GM18502 (cell line): Measurements from ENCODE around the gene LRMDA.

Experiments
- ATAC-seq: cut with Tn5 transposase; IDR thresholded peaks from one replicate; pipeline ENCODE4 v1.9.1; 2021; ENCODE audit warnings: mild to moderate bottlenecking; ENCODE audit not compliant: unreplicated experiment, poor library complexity

The LRMDA gene

GRCh38 chr10:75952093-75952492 lies 520.7 kb downstream of the LRMDA start:
- no peak for ATAC-seq

- ATAC-seq = no peak
Observed at GRCh38 chr10:75954486-75954885, 523.1 kb downstream of the LRMDA start.

- no peak for ATAC-seq
Observed at GRCh38 chr10:75955973-75956502, 524.6 kb downstream of the LRMDA start.

- ATAC-seq = no peak
Observed at GRCh38 chr10:75956624-75957023, 525.2 kb downstream of the LRMDA start.

GRCh38 chr10:75957314-75958120 lies 526.1 kb downstream of the LRMDA start:
- ATAC-seq = no peak

GRCh38 chr10:75959209-75959608 lies 527.8 kb downstream of the LRMDA start:
- no peak for ATAC-seq

DNA sequence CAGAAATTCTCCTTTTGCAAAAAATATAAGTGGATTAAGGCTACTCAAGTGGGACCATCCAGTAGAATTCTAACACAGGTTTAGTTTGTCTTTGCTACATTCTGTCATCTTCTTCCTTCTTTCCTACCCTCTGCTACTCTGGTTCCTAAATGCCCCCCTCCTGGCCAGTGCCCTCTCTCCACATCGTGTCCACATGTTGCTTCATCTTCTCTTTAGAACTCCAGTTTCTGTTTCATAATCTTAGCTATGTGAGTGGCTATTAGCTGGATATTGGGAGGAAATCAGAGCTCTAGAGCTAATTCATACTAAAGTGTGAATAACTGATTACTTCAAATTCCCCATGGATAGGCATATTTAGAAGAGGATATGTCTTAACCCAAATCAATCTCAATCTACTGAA lies 528.5 kb downstream of the LRMDA start:
- no peak for ATAC-seq

DNA sequence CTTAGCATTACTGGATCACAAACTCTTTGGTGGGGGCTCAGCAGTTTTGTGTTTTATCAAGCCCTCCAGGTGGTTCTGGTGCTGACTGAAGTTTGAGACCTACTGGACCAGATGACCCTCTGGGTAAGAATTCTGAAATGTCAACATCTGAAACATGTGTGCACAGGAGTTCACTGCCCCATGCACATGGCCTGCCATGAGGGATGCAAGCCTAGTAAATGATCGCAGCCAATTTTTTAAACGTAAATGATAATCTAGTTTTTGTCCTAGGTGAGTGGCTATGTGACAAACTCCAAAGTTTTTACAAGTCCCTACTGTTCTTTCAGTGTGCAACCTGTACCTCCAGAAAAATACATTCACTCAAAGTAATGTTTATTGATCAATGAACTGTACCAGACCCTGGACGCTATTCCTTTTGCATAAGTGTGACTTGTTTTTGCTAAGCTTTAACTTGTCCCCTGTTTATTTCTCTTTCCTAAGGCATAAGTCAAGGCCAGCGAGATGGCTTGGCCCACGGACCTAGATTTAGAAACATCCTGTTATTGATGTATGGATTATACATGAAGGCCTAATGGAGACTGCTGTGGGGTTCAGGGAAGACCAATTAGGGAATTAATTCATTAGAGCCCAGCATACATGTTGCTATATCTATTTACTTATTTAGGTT lies 531.1 kb downstream of the LRMDA start:
- ATAC-seq = no peak

- ATAC-seq = no peak
Observed at GRCh38 chr10:75967491-75967890, 536.1 kb downstream of the LRMDA start.

DNA sequence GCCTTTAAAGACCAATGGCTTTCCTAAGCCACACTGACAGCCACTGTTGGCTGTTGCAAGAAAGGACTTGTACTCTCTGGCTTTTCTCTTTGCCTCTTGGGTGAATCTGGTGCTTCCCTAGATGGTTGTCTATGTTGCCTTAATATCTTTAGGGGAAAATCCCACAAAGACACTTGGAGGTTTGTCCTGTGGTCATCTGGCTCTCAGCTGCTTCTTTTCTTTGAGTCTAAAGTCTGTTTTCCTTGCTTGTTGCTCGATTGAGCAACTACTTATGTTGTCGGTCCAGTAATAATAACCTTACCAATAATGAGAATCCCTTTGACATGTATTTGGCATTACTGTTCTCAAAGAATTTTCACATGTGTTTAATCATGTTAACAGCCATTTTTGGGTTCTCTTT lies 537.6 kb downstream of the LRMDA start:
- no peak for ATAC-seq

- no peak for ATAC-seq
Observed at GRCh38 chr10:75971402-75972211, 540.2 kb downstream of the LRMDA start.

DNA sequence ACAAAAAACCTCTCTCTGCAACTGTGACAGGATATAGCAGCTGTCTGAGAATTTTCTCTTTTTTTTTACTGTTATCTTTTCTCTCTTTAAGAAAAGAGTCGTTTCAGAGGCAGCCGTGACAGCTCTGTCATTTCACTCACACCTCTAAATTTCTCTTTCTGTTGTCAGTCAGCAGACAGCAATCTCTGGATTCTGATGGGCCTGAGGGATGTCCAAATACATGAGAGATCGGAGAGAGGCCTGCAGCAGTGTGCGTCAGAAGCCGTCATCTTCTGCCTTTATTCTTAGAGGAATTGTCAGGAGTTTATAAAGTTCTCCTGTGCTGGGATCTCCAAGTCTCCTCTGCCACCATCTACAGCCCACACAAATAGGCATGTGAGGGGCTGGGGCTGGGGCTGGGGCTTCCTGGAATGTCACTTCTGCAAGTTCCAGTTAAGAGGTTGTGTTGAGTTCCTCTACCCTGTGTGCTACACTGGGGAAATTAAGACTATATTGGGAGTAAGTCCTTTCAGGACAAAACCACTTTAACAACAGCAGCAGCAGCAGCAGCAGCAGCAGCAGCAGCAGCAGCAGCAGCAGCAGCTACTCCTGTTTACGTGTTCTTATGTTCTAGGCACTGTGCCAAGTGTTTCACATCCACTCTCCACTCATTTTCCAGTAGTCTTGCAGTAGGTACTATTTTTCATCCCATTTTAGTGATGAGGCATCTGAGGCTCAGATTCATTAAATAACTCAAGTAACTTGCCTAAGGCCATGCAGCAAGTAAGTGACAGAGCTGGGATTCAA lies 541.3 kb downstream of the LRMDA start:
- ATAC-seq = no peak

- ATAC-seq = no peak
Observed at GRCh38 chr10:75974080-75974479, 542.7 kb downstream of the LRMDA start.

DNA sequence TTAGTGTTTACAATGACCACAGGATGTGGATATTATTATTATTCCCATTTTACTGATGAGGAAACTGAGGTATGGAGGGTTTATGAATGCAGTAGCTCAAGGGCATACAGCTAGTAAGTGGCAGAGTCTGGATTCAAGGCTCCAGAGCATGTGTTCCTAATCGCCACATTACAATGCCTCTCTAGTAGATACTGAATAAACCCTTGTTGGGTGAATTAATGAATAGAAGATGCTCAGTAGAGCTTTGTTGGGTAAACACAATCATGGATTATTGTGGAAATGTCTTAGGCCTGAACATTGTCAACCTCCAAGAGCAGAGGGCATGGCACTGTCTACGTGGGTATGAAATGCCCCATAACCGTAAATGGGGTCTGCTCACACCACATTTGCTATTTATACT lies 545.3 kb downstream of the LRMDA start:
- ATAC-seq = no peak

- ATAC-seq = no peak
Observed at GRCh38 chr10:75977139-75977538, 545.7 kb downstream of the LRMDA start.

- no peak for ATAC-seq
Observed at GRCh38 chr10:75978213-75978612, 546.8 kb downstream of the LRMDA start.

DNA sequence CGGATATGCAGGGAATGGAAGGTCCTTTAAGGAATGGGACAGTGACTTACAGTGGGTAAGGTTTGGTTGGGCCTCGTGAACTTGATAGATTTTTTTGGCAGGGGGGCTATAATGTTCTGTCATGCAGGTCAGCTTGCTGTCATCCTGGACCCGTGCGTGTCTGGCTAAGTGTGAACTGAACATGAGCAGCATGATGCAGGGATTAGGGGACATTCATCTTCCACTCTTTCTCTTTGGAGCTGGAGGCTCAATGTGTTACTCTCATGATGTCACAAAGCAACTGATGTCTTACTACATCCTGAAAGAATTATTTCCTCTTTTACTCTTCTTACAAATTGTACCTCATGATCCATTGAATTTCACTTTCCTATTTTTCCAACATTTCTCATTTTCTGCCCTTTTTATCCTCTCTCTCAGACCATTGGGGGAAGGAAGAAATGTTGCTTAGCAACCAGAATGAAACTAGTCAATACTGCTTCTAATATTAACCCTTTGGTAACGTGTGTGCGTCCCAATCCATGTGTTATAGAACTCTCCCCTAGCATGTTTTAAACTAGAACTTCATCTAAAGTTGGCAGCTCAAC lies 549.1 kb downstream of the LRMDA start:
- no peak for ATAC-seq

DNA sequence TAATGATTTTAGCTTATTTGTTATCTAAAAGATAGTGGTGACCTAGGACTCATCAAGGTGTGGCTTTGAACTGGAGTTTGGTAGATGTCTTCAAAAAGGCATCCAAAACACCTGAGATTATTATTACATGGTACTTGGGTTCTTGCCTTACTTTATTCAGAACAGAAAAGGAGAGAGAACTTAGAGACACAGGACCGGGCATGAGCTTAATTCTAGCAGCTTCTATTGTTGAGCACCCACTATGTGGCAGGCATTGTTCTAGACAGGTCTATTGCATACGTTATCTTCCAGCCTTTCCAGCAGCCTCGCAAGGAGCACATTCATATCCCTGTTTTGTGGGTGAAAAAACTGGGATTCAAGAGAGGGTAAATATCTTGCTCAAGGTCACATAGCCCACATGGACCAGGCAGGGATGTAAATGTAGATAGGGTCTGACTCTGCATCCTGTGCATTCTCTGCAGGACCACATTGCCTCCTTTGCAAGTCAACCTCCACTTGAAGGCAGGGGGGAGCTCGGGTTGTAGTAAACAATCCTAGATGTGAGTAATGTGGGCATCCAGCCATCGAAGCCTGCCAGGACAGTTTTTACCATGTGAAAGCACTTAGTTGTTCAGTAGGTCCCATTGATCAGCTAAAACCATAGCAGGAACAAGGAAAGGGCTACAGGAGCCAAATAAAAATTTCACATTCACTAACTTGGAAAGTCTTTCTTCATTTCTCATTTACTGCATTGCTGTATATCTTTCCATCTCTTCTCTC lies 551.4 kb downstream of the LRMDA start:
- ATAC-seq = no peak

DNA sequence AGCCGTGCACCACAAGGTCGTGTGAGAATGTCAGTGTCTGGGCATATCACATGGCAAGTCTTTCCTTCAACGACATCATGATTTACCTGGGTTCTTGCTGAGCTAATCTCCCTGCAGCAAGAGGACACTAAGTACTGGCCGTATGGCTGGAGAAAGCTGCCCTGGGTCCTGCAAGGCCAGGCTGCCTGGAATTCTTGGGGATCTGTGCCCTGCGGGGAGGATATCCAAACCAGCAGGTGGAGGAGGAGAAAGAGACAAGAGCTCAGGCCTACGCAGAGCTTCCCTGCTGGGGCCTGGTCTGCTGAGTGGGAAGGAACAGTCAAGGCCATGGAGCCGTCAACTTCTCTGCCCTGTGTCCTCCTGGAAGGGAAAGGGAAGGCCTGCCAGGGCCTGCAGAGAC lies 552.6 kb downstream of the LRMDA start:
- ATAC-seq = no peak
